Dermis microvascular lymphatic vessel endothelial cell (primary cell): ENCODE measurements around the gene VGLL4. TPM values are rescaled to one million over a fixed set of nuclear protein-coding genes. Genes with fewer than 3 reads are reported as not detected.
"Not testable (repeated sequence)": the region's sequence is repeated elsewhere in the genome, so short reads cannot be mapped to it uniquely, and the experiment has no call there.

Experiments
- DNase-seq, 2 donors: peaks; one replicate each; pipeline versions ENCODE4 v3.0.0 to v3.0.0-alpha.2; 2010; ENCODE audit warnings: low read depth in 2 of 2
- total RNA-seq: library from RNA; depleted of rRNA; stranded (reverse); fragments of >200 nt; gene quantifications from 2 replicates; pipeline ENCODE4 v1.2.1, GENCODE V29; 2014

The VGLL4 gene
- total RNA-seq, 1 donor from 2014 or later: 52.1 TPM

- DNase-seq: no peak
These were observed 36.8 kb downstream of the VGLL4 start for GRCh38 chr3:11606865-11607440.

DNA sequence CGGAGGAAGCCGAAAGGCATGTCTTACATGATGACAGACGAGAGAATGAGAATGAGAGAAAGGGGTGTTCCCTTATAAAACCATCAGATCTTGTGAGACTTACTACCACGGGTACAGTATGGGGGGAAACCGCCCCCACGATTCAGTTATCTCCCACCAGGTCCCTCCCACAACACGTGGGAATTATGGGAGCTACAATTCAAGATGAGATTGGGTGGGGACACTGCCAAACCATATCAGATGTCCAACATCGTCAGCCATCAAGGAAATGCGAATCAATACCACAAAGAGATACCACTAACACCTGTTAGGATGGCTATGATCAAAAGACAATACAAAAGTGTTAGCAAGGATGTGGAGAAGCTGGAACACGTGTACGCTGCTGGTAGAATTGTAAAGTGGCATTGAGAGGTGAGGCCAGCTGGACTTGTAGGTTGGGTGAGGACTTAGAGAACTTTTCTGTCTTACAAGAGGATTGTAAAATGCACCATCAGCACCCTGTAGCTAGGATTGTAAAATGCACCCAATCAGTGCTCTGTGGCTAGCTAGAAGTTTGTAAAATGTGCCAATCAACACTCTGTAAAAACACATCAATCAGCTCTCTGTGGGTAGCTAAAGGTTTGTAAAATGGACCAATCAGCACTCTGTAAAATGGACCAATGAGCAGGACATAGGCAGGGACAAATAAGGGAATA is 37.5 kb downstream of the VGLL4 start:
- no peak for DNase-seq

DNA sequence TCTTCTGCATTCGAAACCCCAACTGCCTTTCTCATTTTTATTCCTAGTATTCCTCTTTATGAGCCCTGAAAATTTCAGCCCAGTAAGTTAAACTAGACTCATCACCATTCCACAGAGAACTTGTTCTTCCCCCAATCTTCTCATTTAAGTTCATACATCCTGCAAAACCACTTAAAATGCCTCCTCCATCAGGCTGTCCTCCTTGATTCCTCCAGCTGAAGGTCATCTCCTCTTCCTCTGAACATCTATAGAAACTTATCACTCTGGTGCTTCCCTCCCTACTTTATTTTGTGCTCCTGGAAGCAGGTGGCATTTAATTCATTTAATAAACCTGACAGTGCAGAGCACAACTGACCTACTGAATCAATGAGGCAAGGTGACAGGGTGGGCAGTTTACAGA is 38.3 kb downstream of the VGLL4 start:
- DNase-seq: no peak

- no peak for DNase-seq
These were observed 39.4 kb downstream of the VGLL4 start for GRCh38 chr3:11604139-11604892.

DNA sequence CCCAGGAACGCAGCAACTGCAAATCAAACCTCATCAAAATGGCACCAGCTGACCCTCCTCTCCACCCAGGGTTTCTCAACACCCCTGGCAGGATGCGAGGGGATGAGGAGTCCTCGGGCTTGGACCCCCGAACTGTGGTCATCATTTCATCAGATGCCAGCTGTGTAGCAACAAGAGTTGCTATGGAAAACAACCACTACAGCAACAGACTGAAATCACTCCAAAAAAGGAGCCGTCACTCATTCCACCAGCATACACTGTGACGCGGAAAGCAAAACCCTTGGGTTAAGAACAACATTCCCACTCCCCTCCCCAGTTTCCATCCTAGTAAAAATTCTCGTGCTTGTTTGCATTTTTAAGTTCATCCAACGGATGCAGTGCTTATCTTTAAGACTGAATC is 40.1 kb downstream of the VGLL4 start:
- peak; percentile 48 to 50 for DNase-seq

DNA sequence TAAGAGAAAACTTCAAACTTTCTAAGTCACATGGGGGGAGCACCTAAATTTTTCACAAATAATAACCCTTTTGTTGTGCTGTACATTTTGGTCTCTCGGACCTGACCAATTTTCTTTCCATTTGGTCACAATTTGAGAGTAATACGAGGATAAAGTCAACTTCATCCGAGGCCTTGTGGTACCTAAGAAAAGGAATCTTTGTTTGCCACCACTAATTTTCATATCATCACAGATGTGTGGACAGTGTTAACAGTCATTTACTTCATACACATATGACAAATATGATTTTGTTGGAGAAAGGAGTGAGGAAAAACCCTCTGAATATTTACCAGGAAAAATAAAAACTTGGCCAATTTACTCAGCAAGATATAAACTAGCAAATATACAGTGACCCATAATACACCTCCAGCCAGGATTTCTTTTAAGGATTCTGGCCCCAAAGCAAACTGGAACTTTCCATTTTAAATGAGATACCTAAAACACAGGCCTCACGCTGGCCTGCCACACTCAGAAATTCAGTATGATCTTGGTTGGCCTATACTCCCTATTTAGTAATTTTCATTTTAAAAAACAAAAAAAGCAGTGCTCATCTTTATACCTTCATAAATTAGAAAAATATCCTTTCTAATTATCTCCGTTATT is 40.7 kb downstream of the VGLL4 start:
- no peak for DNase-seq

DNA sequence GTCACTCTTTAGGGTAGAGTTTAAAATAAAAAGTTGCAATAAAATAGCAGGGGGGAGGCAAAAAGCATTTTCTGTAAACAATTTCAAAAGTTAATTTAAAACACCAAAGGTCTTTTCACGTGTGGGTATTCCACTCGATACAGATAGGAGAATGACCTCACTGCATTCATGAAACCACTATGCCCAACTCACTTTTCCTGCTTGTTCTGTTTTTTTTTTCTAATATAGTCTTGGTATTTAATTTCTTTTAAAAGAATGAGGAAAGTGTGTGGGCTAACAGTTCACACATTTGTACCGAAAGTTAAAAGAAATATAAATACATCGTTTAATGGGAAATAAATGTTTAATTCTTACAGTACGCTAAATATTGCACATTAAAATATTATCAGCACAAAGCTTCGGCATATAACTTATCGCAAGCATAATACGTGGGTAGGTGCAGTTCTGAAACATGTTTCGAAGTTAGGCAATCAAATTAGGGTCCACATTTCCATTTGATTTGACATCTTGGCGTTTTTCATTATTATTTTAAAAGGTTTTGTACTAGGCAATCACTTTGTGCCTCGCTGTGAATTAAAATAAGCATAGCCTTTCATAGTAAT is 41.4 kb downstream of the VGLL4 start:
- DNase-seq: no peak

GRCh38 chr3:11601446-11602238 is 42.1 kb downstream of the VGLL4 start:
- DNase-seq: no peak

DNA sequence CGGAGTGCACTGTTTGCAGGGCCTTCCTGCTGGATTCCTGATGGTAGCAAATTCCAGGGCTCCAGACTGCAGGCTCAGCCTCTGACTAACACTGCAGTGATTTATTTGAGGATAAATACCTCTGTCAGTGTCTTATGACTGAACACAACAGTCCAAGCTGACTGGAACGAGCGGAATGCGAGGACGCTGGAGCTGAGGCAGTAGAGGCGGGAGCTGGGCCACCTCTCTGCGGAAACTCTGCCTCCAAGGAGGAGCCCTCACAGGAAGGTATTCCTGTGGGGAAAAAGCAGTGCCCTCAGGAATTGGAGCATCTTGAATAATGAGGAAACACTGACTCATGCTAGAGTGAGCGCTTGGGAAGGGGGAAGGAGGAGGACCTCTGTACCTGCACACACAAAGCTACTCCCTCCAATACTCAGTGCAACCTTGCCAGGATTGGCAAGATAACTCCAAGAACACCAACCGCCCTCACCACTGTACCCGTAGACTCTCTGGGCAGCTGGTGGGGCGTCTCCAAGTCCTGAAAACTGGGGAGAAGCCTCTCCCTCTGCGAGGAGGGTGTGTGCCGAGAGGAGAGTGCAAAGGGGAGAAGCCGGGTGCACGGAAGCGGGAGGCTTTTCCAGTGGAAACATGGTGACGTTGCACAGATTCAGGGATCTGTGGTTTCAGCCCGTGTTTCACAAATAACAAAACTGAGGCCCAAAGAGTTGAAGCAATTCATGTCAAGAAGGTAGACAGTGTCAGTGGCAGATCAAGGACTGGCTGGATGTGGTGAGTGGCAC is 43.0 kb downstream of the VGLL4 start:
- DNase-seq: peak; percentile 72 to 96

GRCh38 chr3:11596387-11596786 is 47.3 kb downstream of the VGLL4 start:
- DNase-seq: no peak

DNA sequence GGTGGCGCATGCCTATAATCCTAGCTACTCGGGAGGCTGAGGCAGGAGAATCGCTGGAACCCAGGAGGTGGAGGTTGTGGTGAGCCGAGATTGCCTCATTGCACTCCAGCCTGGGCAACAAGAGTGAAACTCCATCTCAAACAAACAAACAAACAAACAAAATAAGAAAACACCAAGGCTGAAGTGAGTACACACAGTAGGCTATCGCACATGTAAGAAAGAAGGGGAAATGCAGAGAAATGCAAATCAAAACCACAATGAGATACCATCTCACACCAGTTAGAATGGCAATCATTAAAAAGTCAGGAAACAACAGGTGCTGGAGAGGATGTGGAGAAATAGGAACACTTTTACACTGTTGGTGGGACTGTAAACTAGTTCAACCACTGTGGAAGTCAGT is 48.7 kb downstream of the VGLL4 start:
- not testable (repeated sequence) for DNase-seq

DNA sequence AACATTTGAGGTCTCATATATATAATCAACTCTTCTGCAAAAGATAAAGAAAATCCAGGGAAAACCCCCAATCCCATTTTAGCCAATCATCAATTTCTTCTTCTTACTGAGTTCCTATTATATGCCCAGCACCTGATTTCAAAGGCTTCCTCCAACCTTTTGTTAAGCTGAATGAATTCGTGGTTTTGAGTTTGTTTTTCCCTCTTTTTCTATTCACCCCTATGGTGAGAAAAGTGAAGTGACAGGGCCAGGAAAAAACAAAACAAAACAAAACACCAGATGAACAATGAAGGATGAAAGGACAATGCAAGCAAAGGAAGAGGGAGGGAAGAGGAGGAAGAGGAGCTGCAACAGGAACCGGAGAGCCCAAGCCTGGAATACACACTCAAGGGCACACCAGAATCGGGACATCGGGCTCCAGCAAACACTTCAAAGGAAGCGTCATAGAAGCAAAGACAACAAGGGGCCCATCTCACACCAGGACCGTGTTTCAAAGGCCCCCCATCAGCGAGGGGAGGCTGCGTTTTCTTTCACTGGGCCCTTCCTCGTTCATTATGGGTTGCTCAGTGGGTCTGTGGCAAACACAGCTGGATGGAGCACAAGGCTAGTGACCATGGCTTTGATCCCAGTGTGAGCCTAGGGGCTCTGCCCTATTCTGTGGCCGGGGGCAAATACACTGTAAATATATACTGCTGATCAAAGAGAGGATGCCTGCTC is 50.2 kb downstream of the VGLL4 start:
- DNase-seq: peak in 1 of 2 donors; percentile 65

GRCh38 chr3:11592445-11593298 is 51.0 kb downstream of the VGLL4 start:
- peak; percentile 81 to 87 for DNase-seq

DNA sequence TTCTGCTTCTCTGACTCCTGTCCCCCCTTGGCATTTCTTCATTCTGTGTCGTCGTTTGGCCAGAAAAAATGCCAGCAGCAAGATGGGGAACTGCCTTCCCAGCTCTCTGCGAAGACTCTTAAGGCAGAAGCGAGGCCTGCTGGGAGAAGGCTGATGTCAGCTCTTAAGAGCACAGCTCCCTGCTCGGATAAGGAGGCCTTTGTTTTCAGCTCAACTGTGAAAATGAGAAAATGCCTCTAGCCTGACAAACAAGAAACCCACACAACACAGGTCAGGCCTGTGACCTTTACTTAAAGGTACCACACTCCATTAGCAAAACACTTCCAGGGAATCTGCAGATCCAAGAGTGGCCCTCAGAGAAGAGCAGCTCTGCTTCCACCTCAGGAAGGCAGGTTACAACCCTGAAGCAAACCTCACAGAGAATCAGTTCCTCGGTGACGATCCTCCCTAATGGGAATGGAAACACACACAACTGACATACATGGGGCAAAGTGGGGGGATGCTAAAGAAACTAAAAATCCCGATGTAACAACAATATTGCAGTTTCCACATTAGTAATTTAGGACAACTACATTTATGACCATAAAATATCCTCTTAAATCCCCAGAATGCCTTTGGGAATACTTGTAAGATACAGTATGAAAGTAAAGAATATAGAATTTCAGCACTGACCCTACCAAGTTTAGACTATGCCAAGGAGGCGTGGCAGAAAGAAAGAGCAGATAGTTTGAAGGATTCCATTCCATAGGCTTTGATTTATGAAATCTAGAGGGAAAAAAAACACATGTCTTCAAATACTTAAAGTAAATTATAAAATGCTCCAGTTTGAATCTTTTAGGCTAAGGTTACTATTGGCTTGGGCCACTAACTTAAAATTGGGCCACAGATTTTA is 52.1 kb downstream of the VGLL4 start:
- peak in 1 of 2 donors; percentile 53 for DNase-seq

DNA sequence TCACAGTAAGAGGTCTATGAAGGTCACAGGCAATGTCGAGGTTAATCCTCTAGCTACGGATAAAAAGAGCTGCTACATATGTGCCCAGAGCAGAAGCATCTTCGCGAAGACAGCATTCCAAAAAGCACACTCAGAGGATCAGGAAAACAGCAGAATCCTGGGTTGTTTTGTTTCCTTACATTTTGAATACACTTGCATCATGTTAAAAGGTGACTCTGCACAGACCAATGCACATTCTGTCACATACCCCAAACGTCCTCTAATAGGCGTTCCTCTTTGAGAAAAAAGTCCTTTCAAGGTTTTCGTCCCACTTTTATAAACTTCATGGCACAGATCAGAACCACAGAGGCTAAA is 52.7 kb downstream of the VGLL4 start:
- no peak for DNase-seq

DNA sequence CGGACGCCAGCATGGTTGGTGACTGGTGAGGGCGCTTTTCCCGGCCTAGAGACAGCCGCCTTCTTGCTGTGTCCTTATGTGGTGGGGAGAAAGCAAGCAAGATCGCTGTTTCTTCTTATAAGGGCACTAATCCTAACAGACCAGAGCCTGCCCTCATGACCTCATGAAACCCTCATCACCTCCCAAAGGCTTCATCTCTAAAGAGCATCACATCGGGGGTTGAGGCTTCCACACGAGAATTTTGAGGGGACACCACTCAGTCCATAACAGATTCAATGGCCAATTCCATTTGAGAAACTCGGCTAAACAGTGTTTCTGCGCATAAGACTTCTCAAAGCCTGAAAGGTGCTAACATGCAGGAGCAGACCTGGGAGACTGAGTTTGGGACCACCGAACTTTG is 54.0 kb downstream of the VGLL4 start:
- no peak for DNase-seq

GRCh38 chr3:11588755-11589154 is 55.0 kb downstream of the VGLL4 start:
- DNase-seq: no peak

DNA sequence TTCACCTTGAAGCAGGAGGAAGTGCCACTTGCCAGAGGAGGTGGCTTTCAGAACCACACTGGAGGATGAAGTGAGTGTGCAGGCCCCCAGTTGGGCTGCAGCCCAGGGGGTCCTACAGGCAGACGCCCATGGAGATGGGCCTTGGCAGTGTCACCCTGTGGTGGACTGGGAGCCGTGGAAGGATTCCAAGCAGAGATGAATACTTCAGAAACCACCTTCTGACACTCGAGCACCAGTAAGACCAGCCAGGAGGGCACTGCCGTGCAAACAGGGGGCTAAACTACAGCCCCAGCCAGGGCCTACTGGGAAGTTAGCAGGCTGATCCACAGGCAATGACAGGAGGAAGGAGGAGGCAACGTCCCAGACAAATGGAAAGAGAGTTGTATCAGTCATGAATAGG is 55.4 kb downstream of the VGLL4 start:
- DNase-seq: no peak
